Fibroblast of mammary gland (primary cell): ENCODE measurements around the gene ESRRA.

ENCODE experiments used
- DNase-seq: peaks from one replicate; pipeline ENCODE4 v3.0.0-alpha.2; 2010; ENCODE audit warnings: low read depth
- H3K4me3 ChIP-seq: 2 replicates; pipeline ENCODE4 v1.5.1; 2011; ENCODE audit warnings: low read depth, mild to moderate bottlenecking, low read length, moderate library complexity; ENCODE audit not compliant: control insufficient read depth
- TF ChIP-seq, protein P1 (sequence below): conservative IDR thresholded peaks from 2 replicates; pipeline ENCODE4 v1.5.1; 2011; ENCODE audit warnings: low read depth, low read length, inconsistent platforms; ENCODE audit not compliant: control insufficient read depth, insufficient read depth

The ESRRA gene

GRCh38 chr11:64358907-64359711, 53.8 kb downstream of the ESRRA start, which contains the start of gene RPS6KA4:
TSS of gene RPS6KA4 (plus strand) at chr11:64359162. CDS start at chr11:64359236, 74 bp downstream.
- DNase-seq, result peak; percentile 42
- TF ChIP-seq, protein P1, sequence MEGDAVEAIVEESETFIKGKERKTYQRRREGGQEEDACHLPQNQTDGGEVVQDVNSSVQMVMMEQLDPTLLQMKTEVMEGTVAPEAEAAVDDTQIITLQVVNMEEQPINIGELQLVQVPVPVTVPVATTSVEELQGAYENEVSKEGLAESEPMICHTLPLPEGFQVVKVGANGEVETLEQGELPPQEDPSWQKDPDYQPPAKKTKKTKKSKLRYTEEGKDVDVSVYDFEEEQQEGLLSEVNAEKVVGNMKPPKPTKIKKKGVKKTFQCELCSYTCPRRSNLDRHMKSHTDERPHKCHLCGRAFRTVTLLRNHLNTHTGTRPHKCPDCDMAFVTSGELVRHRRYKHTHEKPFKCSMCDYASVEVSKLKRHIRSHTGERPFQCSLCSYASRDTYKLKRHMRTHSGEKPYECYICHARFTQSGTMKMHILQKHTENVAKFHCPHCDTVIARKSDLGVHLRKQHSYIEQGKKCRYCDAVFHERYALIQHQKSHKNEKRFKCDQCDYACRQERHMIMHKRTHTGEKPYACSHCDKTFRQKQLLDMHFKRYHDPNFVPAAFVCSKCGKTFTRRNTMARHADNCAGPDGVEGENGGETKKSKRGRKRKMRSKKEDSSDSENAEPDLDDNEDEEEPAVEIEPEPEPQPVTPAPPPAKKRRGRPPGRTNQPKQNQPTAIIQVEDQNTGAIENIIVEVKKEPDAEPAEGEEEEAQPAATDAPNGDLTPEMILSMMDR, result no peak
- peak within 1 kb of the TSS; percentile 80 for H3K4me3 ChIP-seq

DNA sequence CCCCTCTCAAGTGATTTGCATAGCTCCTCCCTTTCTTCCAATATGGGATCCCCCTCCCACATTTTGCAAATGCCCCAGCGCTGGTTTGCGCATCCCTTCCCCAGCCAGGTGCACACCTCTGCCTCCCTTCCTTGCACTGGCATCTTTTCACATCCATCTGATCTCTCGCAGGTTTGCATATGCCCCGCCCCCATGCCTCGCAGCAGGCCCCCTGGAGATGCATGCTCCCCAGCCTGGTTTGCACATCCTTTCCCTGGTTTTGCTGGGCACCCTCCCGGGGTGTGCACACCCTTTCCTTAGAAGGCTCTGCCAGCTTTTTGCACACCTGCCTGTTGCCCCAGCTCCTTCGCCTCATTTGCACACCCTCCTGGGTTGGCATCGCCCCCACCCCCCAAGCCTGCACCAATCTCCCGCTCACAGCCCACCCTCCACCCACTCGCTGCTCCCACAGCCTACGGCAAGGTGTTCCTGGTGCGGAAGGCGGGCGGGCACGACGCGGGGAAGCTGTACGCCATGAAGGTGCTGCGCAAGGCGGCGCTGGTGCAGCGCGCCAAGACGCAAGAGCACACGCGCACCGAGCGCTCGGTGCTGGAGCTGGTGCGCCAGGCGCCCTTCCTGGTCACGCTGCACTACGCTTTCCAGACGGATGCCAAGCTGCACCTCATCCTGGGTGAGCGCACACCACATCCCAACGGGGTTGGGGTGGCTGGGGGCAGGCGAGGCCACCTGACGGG, 54.6 kb downstream of the ESRRA start:
- DNase-seq, result no peak
- TF ChIP-seq, protein P1, result no peak
- H3K4me3 ChIP-seq, result peak overlapping the region; percentile 80

DNA sequence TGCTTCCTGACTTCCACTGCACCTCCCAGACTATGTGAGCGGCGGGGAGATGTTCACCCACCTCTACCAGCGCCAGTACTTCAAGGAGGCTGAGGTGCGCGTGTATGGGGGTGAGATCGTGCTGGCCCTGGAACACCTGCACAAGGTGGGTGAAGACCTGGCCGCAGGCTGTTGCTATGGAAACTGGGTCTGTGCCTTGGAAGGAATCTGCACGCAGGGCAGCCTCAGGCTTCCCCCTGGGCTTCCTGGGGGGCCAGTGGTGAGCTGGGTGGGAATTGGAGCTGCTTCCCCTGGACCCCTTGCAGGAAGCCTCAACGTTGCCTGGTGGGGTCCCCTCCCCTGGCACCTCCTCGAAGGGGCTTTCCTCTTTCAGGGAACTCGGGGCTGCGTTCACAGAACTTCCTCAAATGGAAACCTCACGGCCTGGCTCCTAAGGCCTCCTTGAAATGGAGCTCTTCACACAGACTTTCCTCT, 55.2 kb downstream of the ESRRA start:
- no peak overlapping the region for H3K4me3 ChIP-seq
- TF ChIP-seq, protein P1, result no peak
- no peak for DNase-seq

GRCh38 chr11:64361659-64362058, 56.3 kb downstream of the ESRRA start:
- TF ChIP-seq, protein P1, result no peak
- no peak overlapping the region for H3K4me3 ChIP-seq
- no peak for DNase-seq

GRCh38 chr11:64362339-64362738, 57.0 kb downstream of the ESRRA start:
- TF ChIP-seq, protein P1, result no peak
- H3K4me3 ChIP-seq, result no peak overlapping the region
- DNase-seq, result no peak

- TF ChIP-seq, protein P1, result no peak
- no peak overlapping the region for H3K4me3 ChIP-seq
- no peak for DNase-seq
These were observed 59.1 kb downstream of the ESRRA start for GRCh38 chr11:64364435-64364834.
